Activated effector memory CD4-positive, alpha-beta T cell treated with anti-CD3 and anti-CD28 coated beads, Interleukin-2, amount 50 U/mL, for 16 hours (primary cell): ENCODE measurements around the gene TOM1L2.

ENCODE experiments used
- DNase-seq: peaks from one replicate; pipeline ENCODE4 v3.0.0-alpha.2; 2020

The TOM1L2 gene

DNA sequence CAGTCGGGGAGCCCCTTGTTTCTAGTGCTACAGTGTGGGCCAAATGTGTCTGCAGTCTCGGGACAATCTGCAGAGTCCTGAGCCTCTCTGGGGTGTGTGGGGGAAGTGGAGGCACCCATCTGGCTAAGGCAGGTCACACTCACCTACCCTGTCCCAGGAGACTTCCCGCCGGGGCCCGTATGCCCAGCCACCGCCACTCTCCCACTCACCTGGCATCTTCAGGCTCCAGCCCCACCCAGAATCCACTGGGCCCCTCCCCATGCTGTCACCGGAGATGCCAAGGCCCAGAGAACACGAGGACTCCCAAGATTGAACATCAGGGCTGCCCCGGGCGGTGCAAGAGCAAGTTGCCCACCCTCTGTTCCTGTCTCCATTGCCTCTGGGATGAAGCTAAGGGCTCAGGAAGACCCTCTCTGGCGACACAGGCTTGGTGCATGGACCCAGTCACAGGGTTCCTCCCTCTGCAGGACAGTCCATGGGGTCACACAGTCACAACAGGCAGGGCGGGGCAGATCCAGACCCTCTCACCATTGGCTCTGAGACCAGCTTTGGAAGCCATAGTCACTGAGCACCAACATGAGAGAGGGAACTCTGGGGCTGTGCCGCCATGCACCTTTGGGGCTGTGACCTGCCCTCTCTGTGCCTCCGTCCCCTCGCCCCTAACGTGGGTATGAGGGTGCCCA lies 173.5 kb downstream of the TOM1L2 start:
- DNase-seq, result no peak

- DNase-seq, result no peak
These were observed 174.1 kb downstream of the TOM1L2 start for GRCh38 chr17:17798010-17798556.

DNA sequence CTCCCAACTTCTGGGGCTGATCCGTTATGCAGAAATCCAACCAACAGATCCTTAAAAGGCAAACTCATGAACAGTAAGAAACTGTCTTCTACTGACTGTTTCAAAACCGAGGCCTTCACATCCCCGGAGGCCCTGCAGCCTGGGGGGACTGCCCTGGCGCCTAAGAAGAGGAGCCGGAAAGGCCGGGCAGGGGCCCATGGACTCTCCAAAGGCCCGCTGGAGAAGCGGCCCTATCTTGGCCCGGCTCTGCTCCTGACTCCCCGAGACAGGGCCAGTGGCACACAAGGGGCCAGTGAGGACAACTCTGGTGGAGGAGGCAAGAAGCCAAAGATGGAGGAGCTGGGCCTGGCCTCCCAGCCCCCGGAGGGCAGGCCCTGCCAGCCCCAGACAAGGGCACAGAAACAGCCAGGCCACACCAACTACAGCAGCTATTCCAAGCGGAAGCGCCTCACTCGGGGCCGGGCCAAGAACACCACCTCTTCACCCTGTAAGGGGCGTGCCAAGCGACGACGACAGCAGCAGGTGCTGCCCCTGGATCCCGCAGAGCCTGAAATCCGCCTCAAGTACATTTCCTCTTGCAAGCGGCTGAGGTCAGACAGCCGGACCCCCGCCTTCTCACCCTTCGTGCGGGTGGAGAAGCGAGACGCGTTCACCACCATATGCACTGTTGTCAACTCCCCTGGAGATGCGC lies 174.9 kb downstream of the TOM1L2 start:
- no peak for DNase-seq

DNA sequence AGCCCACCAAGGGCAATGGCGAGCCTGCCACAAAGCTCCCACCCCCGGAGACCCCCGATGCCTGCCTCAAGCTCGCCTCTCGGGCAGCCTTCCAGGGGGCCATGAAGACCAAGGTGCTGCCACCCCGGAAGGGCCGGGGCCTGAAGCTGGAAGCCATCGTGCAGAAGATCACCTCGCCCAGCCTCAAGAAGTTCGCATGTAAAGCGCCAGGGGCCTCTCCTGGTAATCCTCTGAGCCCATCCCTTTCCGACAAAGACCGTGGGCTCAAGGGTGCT lies 175.5 kb downstream of the TOM1L2 start:
- no peak for DNase-seq

- no peak for DNase-seq
These were observed 176.0 kb downstream of the TOM1L2 start for GRCh38 chr17:17795946-17796786.

- DNase-seq, result no peak
These were observed 176.9 kb downstream of the TOM1L2 start for GRCh38 chr17:17795296-17795695.

DNA sequence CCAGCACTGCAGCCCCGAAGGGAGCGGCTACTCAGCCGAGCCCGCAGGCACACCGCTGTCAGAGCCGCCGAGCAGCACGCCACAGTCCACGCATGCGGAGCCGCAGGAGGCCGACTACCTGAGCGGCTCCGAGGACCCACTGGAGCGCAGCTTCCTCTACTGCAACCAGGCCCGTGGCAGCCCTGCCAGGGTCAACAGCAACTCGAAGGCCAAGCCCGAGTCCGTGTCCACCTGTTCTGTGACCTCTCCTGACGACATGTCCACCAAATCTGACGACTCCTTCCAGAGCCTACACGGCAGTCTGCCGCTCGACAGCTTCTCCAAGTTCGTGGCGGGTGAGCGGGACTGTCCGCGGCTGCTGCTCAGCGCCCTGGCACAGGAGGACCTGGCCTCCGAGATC lies 177.8 kb downstream of the TOM1L2 start:
- DNase-seq, result no peak
